K562 (cell line): ENCODE results near the gene C6orf47. TPM values are rescaled to one million over a fixed set of nuclear protein-coding genes. Genes with fewer than 3 reads are reported as not detected.

Experiments used
- ATAC-seq: fragments of 200-7000 bp; cut with Tn5 transposase; 3 replicates; pipeline ENCODE4 v1.9.1; 2020; ENCODE audit warnings: moderate library complexity
- BruUV-seq: library from RNA; stranded (reverse); fragments of 400-500 nt; replicated peaks from 2 replicates; lab custom pipeline; 2021; lab: Mats Ljungman, UMichigan
- CTCF ChIA-PET: fragments of 300-600 bp; formaldehyde crosslinking; extraction: SDS; loops from one replicate; lab custom pipeline; 2021; ENCODE audit warnings: low intra/inter-chr PET ratio; lab: Yijun Ruan, JAX
- POLR2A ChIA-PET: fragments of 300-600, 350-650 bp; sonication (Branson Sonifier 250); formaldehyde crosslinking; extraction: SDS; loops from one replicate; lab custom pipeline; 2021; ENCODE audit warnings: antibody characterized with exemption, inconsistent platforms; lab: Yijun Ruan, JAX
- DNase-seq, 4 experiments: peaks; one replicate each; pipeline versions ENCODE4 v3.0.0 to v3.0.0-alpha.2; 2011 to 2018; ENCODE audit warnings: low spot score in 3 of 4, mixed read lengths in 3 of 4; ENCODE audit errors: extremely low read depth in 1 of 4
- FAIRE-seq: peaks from 2 replicates; lab custom pipeline; 2011; peaks lifted over from hg19 to GRCh38; lab: Jason Lieb, UNC
- H2AFZ ChIP-seq: 2 replicates; pipeline ENCODE4 v1.6.0; 2011; ENCODE audit warnings: low read depth, low read length, control low read depth, inconsistent platforms
- H3K27ac ChIP-seq: fragments of 200-600 bp; 3 replicates; pipeline ENCODE4 v1.8.0; 2011; ENCODE audit warnings: low read depth, mild to moderate bottlenecking, control low read depth, inconsistent platforms, low read length, moderate library complexity, mixed read lengths; ENCODE audit errors: extremely low read depth
- H3K27me3 ChIP-seq, 2 experiments: fragments of 300-600 bp in 1 of 2; 2 replicates in 1 of 2; 3 replicates in 1 of 2; pipeline versions ENCODE4 v1.6.0 to v1.8.0; 2011; ENCODE audit warnings: inconsistent platforms in 2 of 2, low read length in 2 of 2, mild to moderate bottlenecking in 1 of 2, mixed read lengths in 1 of 2, moderate library complexity in 1 of 2; ENCODE audit not compliant: control insufficient read depth in 2 of 2, insufficient read depth in 2 of 2
- H3K36me3 ChIP-seq: fragments of 300-600 bp; 3 replicates; pipeline ENCODE4 v1.8.0; 2011; ENCODE audit warnings: mild to moderate bottlenecking, low read length, inconsistent platforms; ENCODE audit not compliant: control insufficient read depth, insufficient read depth
- H3K4me1 ChIP-seq, 2 experiments: fragments of 200-600 bp in 1 of 2; replicated peaks in 1 of 2; 2 replicates in 1 of 2; 3 replicates in 1 of 2; pipeline versions ENCODE4 v1.5.1 to v1.8.0; 2011; ENCODE audit warnings: inconsistent platforms in 2 of 2, low read length in 2 of 2, mild to moderate bottlenecking in 1 of 2, mixed read lengths in 1 of 2, moderate library complexity in 1 of 2; ENCODE audit not compliant: control insufficient read depth in 2 of 2, insufficient read depth in 2 of 2
- H3K4me2 ChIP-seq: 2 replicates; pipeline ENCODE4 v1.6.1; 2011; ENCODE audit warnings: low read length, control low read depth, inconsistent platforms, mixed read lengths; ENCODE audit not compliant: insufficient read depth
- H3K4me3 ChIP-seq: fragments of 200-600 bp; sonication (generic), shearing (Covaris generic); 2 replicates; pipeline ENCODE4 v1.5.1; 2016; ENCODE audit warnings: control low read depth, inconsistent platforms
- H3K79me2 ChIP-seq: fragments of 200-600 bp; 3 replicates; pipeline ENCODE4 v1.8.0; 2011; ENCODE audit warnings: low read length, inconsistent platforms; ENCODE audit not compliant: control insufficient read depth, insufficient read depth
- H3K9ac ChIP-seq, 2 experiments: 2 replicates each; pipeline versions ENCODE4 v1.6.0 to v1.6.1; 2011; ENCODE audit warnings: low read depth in 2 of 2, low read length in 2 of 2, control low read depth in 1 of 2, inconsistent platforms in 1 of 2, mild to moderate bottlenecking in 1 of 2, mixed read lengths in 1 of 2; ENCODE audit not compliant: insufficient read depth in 1 of 2
- H3K9me1 ChIP-seq: one replicate; pipeline ENCODE4 v1.6.0; 2011; ENCODE audit warnings: inconsistent platforms, mild to moderate bottlenecking, low read length, moderate library complexity; ENCODE audit not compliant: control insufficient read depth, insufficient read depth
- H3K9me3 ChIP-seq: replicated peaks from 2 replicates; pipeline ENCODE4 v1.5.1; 2011; ENCODE audit warnings: low read depth, low read length, inconsistent platforms; ENCODE audit not compliant: control insufficient read depth, insufficient read depth
- H4K20me1 ChIP-seq: replicated peaks from 2 replicates; pipeline ENCODE4 v1.6.1; 2011; ENCODE audit warnings: low read length, inconsistent platforms, mixed read lengths; ENCODE audit not compliant: control insufficient read depth, insufficient read depth
- CBFA2T2 ChIP-seq: fragments of 450-650 bp; conservative IDR thresholded peaks from 2 replicates; pipeline ENCODE4 v1.6.1; 2017; ENCODE audit warnings: mild to moderate bottlenecking
- CBFA2T3 ChIP-seq: fragments of 450-650 bp; IDR thresholded peaks from 2 replicates; pipeline ENCODE4 v1.6.1; 2017
- CSDE1 ChIP-seq, 2 experiments: fragments of 450-650 bp; IDR thresholded peaks; 2 replicates each; pipeline ENCODE4 v1.6.1; 2016; ENCODE audit warnings: mild to moderate bottlenecking in 1 of 2
- FOXK1 ChIP-seq: sonication (generic); formaldehyde crosslinking; IDR thresholded peaks from 2 replicates; pipeline ENCODE4 v1.8.0; 2022; ENCODE audit warnings: missing genetic modification reagents, mild to moderate bottlenecking, borderline replicate concordance
- GTF2B ChIP-seq: IDR thresholded peaks from 2 replicates; pipeline ENCODE4 v1.6.1; 2011; ENCODE audit not compliant: insufficient read length; ENCODE audit errors: extremely low read depth
- ID3 ChIP-seq, 2 experiments: fragments of 250-450 bp in 1 of 2; fragments of 450-650 bp in 1 of 2; sonication (Bioruptor Pico) in 1 of 2; IDR thresholded peaks; 2 replicates each; pipeline versions ENCODE4 v1.6.1 to v1.8.0; 2016 to 2021; ENCODE audit warnings: mild to moderate bottlenecking in 2 of 2, moderate library complexity in 2 of 2, missing compliant biosample characterization in 1 of 2, missing genetic modification characterization in 1 of 2
- JUND ChIP-seq, 2 experiments: IDR thresholded peaks; 2 replicates in 1 of 2; 3 replicates in 1 of 2; pipeline ENCODE4 v1.6.1; 2011; ENCODE audit warnings: borderline replicate concordance in 2 of 2, low read depth in 2 of 2, low read length in 2 of 2, improper control_type of control experiment in 1 of 2, missing biosample characterization in 1 of 2, missing genetic modification characterization in 1 of 2, missing genetic modification reagents in 1 of 2
- KAT8 ChIP-seq: fragments of 450-650 bp; IDR thresholded peaks from 2 replicates; pipeline ENCODE4 v1.6.1; 2016; ENCODE audit warnings: low read depth, mild to moderate bottlenecking
- L3MBTL2 ChIP-seq: fragments of 450-650 bp; IDR thresholded peaks from 2 replicates; pipeline ENCODE4 v1.6.1; 2016; ENCODE audit warnings: mild to moderate bottlenecking, moderate library complexity
- PKNOX1 ChIP-seq: fragments of 450-650 bp; IDR thresholded peaks from 2 replicates; pipeline ENCODE4 v1.6.1; 2016
- ZMIZ1 ChIP-seq, 2 experiments: fragments of 150-350 bp in 1 of 2; IDR thresholded peaks; 2 replicates each; pipeline ENCODE4 v1.6.1; 2012 to 2016; ENCODE audit warnings: low read depth in 2 of 2, low read length in 2 of 2, mild to moderate bottlenecking in 1 of 2, moderate library complexity in 1 of 2
- WGBS: fragments of 100-300 bp; shearing (Covaris generic); methylation state at CpG from one replicate; pipeline ENCODE4 v1.1.6; 2016; ENCODE audit warnings: low coverage, mixed read lengths; ENCODE audit not compliant: insufficient coverage; ENCODE audit errors: missing lambda C conversion rate; 5-methylcytosine and 5-hydroxymethylcytosine counted together
- in situ Hi-C: fragments of 300-500 bp; cut with MboI; formaldehyde crosslinking; loops from 4 replicates; pipeline ENCODE4 v1.15.0; 2018; ENCODE audit warnings: inconsistent platforms, mixed read lengths
- intact Hi-C: fragments of 100-400 bp; cut with micrococcal nuclease; formaldehyde crosslinking; loops from 2 replicates; pipeline ENCODE4 v1.14.2; 2022
- polyA plus RNA-seq, 8 experiments: library from polyadenylated mRNA; depleted of rRNA in 4 of 8; stranded (reverse) in 5 of 8; unstranded in 3 of 8; fragments of >200 nt; fragmentation: Nextera tagmentation in 2 of 8; fragmentation: Illumina TruSeq in 1 of 8; extraction: Ambion mirVana in 2 of 8; extraction: Trizol in 1 of 8; gene quantifications; 2 replicates each; pipeline versions ENCODE4 v1.2.1 to v1.2.3, GENCODE V29; 2011 to 2014; ENCODE audit warnings: inconsistent platforms in 1 of 8, missing spikeins in 1 of 8
- total RNA-seq, 7 experiments: library from RNA; depleted of rRNA in 6 of 7; stranded (reverse); fragments of >200 nt in 6 of 7; fragmentation: Illumina TruSeq in 2 of 7; extraction: Trizol in 2 of 7; gene quantifications; 2 replicates each; pipeline versions ENCODE4 v1.2.1 to v1.2.3, GENCODE V29; 2011 to 2021; ENCODE audit warnings: low replicate concordance in 1 of 7
- TF ChIP-seq, protein P1 (sequence below), 3 experiments: IDR thresholded peaks in 2 of 3; conservative IDR thresholded peaks in 1 of 3; 2 replicates each; pipeline ENCODE4 v1.5.1; 2011 to 2012; ENCODE audit warnings: low read length in 3 of 3, mild to moderate bottlenecking in 3 of 3, control low read depth in 2 of 3, improper control_type of control experiment in 1 of 3, inconsistent platforms in 1 of 3, low read depth in 1 of 3, mixed read lengths in 1 of 3, moderate library complexity in 1 of 3; ENCODE audit not compliant: insufficient read depth in 2 of 3

The C6orf47 gene
- total and polyA plus RNA-seq, 9 of the 15 experiments (the other 6 are each of a cell fraction or from before 2014, with no cell fraction given), result 0.14 to 43.8 (median 27.0) TPM

- ChIA-PET CTCF (no interaction called here), POLR2A (interaction anchor here (0.6 to 12.4 kb wide), 7 partner anchors 9 to 989 kb away, joined by 3 to 223 read pairs (median 4); partner anchors contain the start of genes DDAH2, LY6G6C, LY6G6D and MDC1)
- H3K4me2 ChIP-seq, result peak within 1 kb of the TSS; percentile 44
- in situ Hi-C loops (no loop called here), intact Hi-C loops (no loop called here)
- WGBS, result 8% methylated on average over 3 of the region's 3 CpGs
- peaks cover 35 to 37% of the 10 kb centered on the region in 2 experiments for H3K4me1 ChIP-seq
- no TSS peak for BruUV-seq
- no peaks in the 10 kb centered on the region for H3K9me1 ChIP-seq
- no peaks in the 10 kb centered on the region; the same call in 1 of the 2 replicates for H4K20me1 ChIP-seq
- H3K4me3 ChIP-seq, result no peak within 1 kb of the TSS
- peak within 1 kb of the TSS; percentile 23 to 46; a peak in 3 of 4 replicates for H3K9ac ChIP-seq
- peaks cover 19% of the 10 kb centered on the region for H3K79me2 ChIP-seq
- H3K9me3 ChIP-seq, result no peaks in the 10 kb centered on the region
- ATAC-seq (0 out of 3 replicates have a peak, but pooled peaks have one; percentile 0), FAIRE-seq (no peak), DNase-seq (peak in 2 of 4 experiments; percentile 65 to 75)
- peak within 1 kb of the TSS; percentile 23 for H3K27ac ChIP-seq
- no peaks in the 10 kb centered on the region for H3K27me3 ChIP-seq
- peak within 1 kb of the TSS; percentile 91 for H2AFZ ChIP-seq
- peaks cover 4% of the 10 kb centered on the region; the same call in 2 of the 3 replicates for H3K36me3 ChIP-seq
- no peak for TF ChIP-seq ID3 (CRISPR knock-in tag; IDR thresholded peaks at IDR 0.05)
- TF ChIP-seq ID3 (tag; IDR thresholded peaks at IDR 0.05), result peak; percentile 94
- no peak for TF ChIP-seq CSDE1 (IDR thresholded peaks at IDR 0.05)
- TF ChIP-seq KAT8, result 0 out of 2 replicates have a peak, but pooled peaks have one; percentile 7
- TF ChIP-seq GTF2B, result no peak
- peak; percentile 73 for TF ChIP-seq CBFA2T3
- TF ChIP-seq ZMIZ1 (IDR thresholded peaks at IDR 0.05; ENCODE audit: low read depth in 2 of 2, low read length in 2 of 2), result no peak
- peak; percentile 37; the same call in 1 of the 2 replicates for TF ChIP-seq PKNOX1
- peak; percentile 56 for TF ChIP-seq CBFA2T2
- TF ChIP-seq JUND (IDR thresholded peaks at IDR 0.05; ENCODE audit: borderline replicate concordance, low read depth, low read length), result peak; percentile 12; the same call in 1 of the 2 replicates
- no peak for TF ChIP-seq JUND (tag; IDR thresholded peaks at IDR 0.05; ENCODE audit: borderline replicate concordance, low read depth, low read length)
- TF ChIP-seq, protein P1, sequence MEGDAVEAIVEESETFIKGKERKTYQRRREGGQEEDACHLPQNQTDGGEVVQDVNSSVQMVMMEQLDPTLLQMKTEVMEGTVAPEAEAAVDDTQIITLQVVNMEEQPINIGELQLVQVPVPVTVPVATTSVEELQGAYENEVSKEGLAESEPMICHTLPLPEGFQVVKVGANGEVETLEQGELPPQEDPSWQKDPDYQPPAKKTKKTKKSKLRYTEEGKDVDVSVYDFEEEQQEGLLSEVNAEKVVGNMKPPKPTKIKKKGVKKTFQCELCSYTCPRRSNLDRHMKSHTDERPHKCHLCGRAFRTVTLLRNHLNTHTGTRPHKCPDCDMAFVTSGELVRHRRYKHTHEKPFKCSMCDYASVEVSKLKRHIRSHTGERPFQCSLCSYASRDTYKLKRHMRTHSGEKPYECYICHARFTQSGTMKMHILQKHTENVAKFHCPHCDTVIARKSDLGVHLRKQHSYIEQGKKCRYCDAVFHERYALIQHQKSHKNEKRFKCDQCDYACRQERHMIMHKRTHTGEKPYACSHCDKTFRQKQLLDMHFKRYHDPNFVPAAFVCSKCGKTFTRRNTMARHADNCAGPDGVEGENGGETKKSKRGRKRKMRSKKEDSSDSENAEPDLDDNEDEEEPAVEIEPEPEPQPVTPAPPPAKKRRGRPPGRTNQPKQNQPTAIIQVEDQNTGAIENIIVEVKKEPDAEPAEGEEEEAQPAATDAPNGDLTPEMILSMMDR (IDR thresholded peaks at IDR 0.05 in 2 of 3, conservative IDR thresholded peaks at IDR 0.05 in 1 of 3; ENCODE audit: insufficient read depth in 2 of 3, low read depth in 1 of 3, low read length in 3 of 3), result peak in 1 of 3 experiments; percentile 3; a peak in 1 of 6 replicates
- no peak for TF ChIP-seq FOXK1 (CRISPR knock-in tag)
- TF ChIP-seq L3MBTL2, result peak; percentile 33; the same call in 1 of the 2 replicates
These were observed 46.0 kb upstream of the C6orf47 start, which contains the start of gene LY6G6F for GRCh38 chr6:31706599-31706998. Gene LY6G6F, plus strand, starts transcription at chr6:31706866. Its CDS starts 41 bp downstream, at chr6:31706907.
